ENCODE measurements around the gene DDX39B.
A peak's percentile ranks its signal among the peaks of the same experiment; 100 is the strongest.

Gene DDX39B

DNA sequence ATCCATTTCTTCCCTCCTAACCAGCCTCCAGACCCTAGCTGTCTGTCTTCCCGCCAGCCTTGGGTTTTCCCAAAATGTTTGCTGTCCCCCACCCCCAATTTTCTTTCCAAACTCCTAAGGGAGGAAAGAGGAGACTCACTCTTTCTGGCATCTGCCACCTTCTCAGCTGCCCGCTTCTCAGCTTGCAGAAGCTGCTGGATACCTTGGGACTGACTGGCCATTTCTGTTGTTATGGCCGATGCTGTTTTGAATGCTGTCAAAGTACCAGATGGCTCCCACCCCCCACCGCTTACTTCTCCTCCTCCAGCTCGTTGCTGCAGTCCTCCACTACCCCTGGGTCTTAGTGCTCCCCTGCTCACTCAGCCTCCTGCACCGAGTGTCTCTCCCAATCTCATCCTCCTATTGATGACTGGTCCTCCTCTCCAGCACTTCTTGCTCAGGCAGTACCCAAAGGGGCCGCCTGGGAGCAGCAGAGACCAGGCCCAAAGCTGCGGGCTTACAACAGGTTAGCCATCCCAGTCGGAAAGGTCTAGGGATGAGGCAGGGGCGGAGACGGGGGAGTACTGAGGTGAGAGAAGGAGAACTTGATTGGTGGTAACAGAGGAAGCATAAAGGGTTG is 4.6 kb upstream of the DDX39B start, which contains the start of gene ATP6V1G2:
TSS of gene ATP6V1G2 (minus strand) at position 270 of the 619 bp plus-strand sequence. CDS start at position 221, 49 bp downstream.
- TF ChIP-seq, protein P1, sequence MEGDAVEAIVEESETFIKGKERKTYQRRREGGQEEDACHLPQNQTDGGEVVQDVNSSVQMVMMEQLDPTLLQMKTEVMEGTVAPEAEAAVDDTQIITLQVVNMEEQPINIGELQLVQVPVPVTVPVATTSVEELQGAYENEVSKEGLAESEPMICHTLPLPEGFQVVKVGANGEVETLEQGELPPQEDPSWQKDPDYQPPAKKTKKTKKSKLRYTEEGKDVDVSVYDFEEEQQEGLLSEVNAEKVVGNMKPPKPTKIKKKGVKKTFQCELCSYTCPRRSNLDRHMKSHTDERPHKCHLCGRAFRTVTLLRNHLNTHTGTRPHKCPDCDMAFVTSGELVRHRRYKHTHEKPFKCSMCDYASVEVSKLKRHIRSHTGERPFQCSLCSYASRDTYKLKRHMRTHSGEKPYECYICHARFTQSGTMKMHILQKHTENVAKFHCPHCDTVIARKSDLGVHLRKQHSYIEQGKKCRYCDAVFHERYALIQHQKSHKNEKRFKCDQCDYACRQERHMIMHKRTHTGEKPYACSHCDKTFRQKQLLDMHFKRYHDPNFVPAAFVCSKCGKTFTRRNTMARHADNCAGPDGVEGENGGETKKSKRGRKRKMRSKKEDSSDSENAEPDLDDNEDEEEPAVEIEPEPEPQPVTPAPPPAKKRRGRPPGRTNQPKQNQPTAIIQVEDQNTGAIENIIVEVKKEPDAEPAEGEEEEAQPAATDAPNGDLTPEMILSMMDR (conservative IDR thresholded peaks at IDR 0.05; ENCODE audit: low read depth, low read length) = peak; percentile 99
- DNase-seq (ENCODE audit: low read depth) = peak; percentile 42
- H3K4me3 ChIP-seq (ENCODE audit: low read length) = peak within 1 kb of the TSS; percentile 56

DNA sequence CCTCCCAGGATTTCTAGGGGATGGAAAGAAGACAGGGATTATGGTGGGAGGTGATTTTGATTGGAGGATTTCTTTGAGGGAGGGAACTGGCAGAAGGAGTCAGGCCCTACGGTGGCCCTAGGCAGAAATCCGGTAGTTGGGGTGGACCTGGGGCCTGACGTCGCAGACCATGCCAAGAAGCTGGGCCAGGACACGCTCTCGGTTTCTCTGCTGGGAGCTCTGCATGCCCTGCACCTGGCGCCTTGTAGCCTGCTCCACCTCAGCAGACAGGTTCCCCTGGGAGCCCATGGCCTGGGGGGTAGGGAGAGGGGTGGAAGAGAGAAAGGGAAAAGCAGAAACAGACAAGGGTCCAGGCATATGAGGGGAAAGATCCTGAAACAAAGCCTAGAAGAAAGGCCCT is 3.5 kb upstream of the DDX39B start:
- no peak overlapping the region for H3K4me3 ChIP-seq (ENCODE audit: low read length)
- TF ChIP-seq, protein P1 (conservative IDR thresholded peaks at IDR 0.05; ENCODE audit: low read depth, low read length) = no peak
- no peak for DNase-seq (ENCODE audit: low read depth)

DNA sequence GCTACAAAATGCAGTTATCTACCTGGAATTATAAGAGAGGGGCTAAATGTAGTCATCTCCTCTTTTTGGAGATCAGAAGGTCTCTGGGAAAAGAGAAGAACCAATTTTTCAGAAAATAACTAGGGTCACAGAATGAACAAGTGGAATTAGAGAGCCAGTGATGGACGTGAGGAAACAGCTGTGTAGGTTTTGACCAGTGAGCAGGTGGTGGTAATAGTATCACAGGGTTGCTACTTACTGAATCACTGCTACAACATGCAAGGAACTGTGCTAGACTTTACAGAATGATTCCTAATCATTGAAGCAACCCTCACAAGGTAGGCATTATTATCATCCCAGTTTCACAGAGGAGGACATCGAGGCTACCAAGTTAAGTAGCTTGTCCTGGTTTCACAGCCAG is 2.9 kb upstream of the DDX39B start:
- no peak for DNase-seq (ENCODE audit: low read depth)
- H3K4me3 ChIP-seq (ENCODE audit: low read length) = no peak overlapping the region
- TF ChIP-seq, protein P1 (conservative IDR thresholded peaks at IDR 0.05; ENCODE audit: low read depth, low read length) = no peak

DNA sequence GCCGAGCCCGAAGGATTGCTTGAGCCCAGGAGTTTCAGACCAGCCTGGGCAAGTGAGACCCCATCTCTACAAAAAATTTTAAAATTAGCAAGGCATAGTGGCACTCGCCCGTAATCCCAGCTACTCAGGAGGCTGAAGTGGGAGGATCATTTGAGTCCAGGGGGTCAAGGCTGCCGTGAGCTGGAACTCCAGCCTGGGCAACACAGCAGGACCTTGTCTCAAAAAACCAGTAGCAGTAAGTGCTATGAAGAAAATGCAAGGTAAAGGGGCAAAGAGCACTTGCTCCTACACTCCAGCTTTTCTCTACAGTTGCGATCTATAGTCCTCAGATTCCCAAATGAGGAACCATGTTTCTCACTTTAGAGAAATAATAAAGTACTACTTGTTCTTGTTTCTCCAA is 1.8 kb upstream of the DDX39B start:
- H3K4me3 ChIP-seq (ENCODE audit: low read length) = no peak overlapping the region
- TF ChIP-seq, protein P1 (conservative IDR thresholded peaks at IDR 0.05; ENCODE audit: low read depth, low read length) = no peak
- DNase-seq (ENCODE audit: low read depth) = no peak

DNA sequence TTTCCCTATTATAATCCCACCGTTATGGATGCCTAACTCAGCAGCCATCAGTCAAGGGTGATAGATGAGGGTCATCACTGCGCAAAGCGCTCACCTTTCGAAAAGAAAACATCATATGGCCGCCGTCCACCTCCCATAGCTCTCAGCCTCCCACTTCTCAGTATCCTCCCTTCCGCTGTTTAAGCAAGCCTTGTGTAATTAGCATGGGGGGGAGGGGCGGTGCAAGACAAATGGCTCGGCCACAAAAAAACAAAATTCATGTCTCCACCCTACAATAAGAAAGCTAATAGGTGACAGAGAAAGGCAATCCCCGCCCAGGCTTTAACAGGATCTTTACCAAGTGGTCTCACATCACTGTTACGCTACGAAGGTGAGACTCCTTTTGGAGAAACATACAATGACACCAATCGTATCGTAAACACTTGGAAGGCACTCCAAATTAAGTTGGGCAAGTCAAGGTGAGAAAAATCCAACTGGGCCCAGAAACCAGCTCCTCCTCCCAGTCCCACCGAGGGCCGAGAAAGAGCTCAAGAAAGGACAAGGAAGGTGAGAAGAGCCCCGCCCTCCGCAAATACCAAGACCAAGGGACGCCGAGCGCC is 645 bp downstream of the DDX39B start:
- TF ChIP-seq, protein P1 (conservative IDR thresholded peaks at IDR 0.05; ENCODE audit: low read depth, low read length) = no peak
- DNase-seq (ENCODE audit: low read depth) = peak; percentile 19
- peak overlapping the region; percentile 85 for H3K4me3 ChIP-seq (ENCODE audit: low read length)

DNA sequence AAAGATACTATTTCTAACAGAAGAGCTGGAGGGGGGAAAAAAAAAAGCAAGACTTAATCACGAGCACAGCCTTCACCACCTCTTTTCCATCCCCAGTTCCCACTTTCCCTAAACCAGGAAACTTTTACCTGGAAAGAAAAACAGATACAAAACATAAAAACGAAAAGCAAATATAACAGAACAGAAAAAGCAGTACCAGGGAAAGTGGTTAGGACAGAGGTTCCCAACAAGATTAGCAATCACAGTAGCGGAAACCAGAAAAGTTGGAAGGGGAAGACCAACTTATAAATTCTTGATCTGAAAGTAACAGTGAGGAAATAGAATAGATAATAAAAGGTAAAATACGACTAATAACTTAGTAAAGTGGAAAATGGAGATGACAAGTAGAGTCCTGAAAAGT is 1.2 kb downstream of the DDX39B start:
- TF ChIP-seq, protein P1 (conservative IDR thresholded peaks at IDR 0.05; ENCODE audit: low read depth, low read length) = no peak
- DNase-seq (ENCODE audit: low read depth) = no peak

More for the DNA sequence above, 1.2 kb downstream of the DDX39B start:
- H3K4me3 ChIP-seq (ENCODE audit: low read length) = peak overlapping the region; percentile 85
